ENCODE results near the gene RNF186. TPM values are rescaled to one million over a fixed set of nuclear protein-coding genes. Genes with fewer than 3 reads are reported as not detected.

Gene RNF186
- total RNA-seq, 6 donors from 2014 or later: not detected

DNA sequence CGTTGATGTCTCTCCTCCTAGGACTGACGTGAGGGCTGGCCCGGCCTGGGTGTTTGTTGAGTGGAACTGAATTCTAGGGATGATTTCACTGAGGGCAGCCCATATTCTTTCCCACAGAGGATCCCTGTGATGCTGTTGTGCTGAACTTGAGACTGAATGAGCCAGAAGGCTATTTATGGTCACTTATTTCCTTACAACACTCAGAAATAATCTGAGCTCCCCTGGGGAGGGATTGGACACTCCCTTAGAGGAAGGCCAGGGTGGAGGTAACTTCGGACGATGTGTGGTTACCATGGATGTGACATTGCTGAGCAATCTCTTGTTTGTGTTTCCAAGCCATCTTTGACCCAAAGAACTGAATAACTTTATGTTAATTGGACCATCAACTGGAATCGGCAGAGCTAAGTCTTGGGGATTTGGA is 10.2 kb downstream of the RNF186 start:
- ATAC-seq (ENCODE audit: low FRiP score in 2 of 2): peak in 1 of 2 donors; percentile 31
- H3K9me3 ChIP-seq: no peaks in the 10 kb centered on the region
- DNase-seq: no peak
- no peak overlapping the region for H3K27ac ChIP-seq
- H3K4me3 ChIP-seq: no peak overlapping the region
- no peaks in the 10 kb centered on the region for H3K36me3 ChIP-seq
- H3K27me3 ChIP-seq: no peaks in the 10 kb centered on the region
- whole genome bisulfite sequencing, 2 donors: 83 to 85% methylated on average over 6 of the region's 6 CpGs
- peaks cover 0 to 4% (median 4%) of the 10 kb centered on the region in 4 donors for H3K4me1 ChIP-seq
- TF ChIP-seq EP300 (IDR thresholded peaks at IDR 0.05) (no peak), POLR2A (IDR thresholded peaks at IDR 0.05) (no peak), POLR2AphosphoS5 (IDR thresholded peaks at IDR 0.05) (no peak)
- TF ChIP-seq, protein P1, sequence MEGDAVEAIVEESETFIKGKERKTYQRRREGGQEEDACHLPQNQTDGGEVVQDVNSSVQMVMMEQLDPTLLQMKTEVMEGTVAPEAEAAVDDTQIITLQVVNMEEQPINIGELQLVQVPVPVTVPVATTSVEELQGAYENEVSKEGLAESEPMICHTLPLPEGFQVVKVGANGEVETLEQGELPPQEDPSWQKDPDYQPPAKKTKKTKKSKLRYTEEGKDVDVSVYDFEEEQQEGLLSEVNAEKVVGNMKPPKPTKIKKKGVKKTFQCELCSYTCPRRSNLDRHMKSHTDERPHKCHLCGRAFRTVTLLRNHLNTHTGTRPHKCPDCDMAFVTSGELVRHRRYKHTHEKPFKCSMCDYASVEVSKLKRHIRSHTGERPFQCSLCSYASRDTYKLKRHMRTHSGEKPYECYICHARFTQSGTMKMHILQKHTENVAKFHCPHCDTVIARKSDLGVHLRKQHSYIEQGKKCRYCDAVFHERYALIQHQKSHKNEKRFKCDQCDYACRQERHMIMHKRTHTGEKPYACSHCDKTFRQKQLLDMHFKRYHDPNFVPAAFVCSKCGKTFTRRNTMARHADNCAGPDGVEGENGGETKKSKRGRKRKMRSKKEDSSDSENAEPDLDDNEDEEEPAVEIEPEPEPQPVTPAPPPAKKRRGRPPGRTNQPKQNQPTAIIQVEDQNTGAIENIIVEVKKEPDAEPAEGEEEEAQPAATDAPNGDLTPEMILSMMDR (IDR thresholded peaks at IDR 0.05): no peak

DNA sequence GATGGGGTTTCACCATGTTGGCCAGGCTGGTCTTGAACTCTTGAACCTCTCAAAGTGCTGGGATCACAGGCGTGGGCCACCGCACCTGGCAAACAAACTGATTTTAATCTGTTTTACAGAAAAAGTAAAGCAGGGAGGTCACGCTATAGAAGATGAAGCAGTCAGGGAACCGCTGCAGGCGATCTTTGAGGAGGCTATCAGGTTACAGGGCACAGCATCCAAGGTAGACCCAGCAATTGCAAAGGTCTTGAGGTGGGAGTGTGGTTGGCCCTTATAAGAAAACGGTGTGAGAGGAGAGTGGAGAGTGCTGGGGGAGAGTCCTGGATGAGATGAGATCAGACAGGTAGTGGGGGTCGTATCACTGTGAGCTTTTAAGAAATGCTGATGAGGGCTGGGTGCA is 12.8 kb downstream of the RNF186 start:
- H3K4me3 ChIP-seq: no peak overlapping the region
- DNase-seq (no peak), ATAC-seq (ENCODE audit: low FRiP score in 2 of 2) (no peak)
- WGBS, 2 donors: 47 to 76% methylated on average over 7 of the region's 7 CpGs
- no peaks in the 10 kb centered on the region for H3K27me3 ChIP-seq
- no peak for TF ChIP-seq POLR2AphosphoS5 (IDR thresholded peaks at IDR 0.05)
- no peak for TF ChIP-seq EP300 (IDR thresholded peaks at IDR 0.05)
- no peak for TF ChIP-seq POLR2A (IDR thresholded peaks at IDR 0.05)
- TF ChIP-seq, protein P1 (IDR thresholded peaks at IDR 0.05): no peak
- no peak overlapping the region for H3K27ac ChIP-seq
- H3K36me3 ChIP-seq: no peaks in the 10 kb centered on the region
- peaks cover 6 to 17% (median 15%) of the 10 kb centered on the region in 4 donors for H3K4me1 ChIP-seq
- H3K9me3 ChIP-seq: no peaks in the 10 kb centered on the region

DNA sequence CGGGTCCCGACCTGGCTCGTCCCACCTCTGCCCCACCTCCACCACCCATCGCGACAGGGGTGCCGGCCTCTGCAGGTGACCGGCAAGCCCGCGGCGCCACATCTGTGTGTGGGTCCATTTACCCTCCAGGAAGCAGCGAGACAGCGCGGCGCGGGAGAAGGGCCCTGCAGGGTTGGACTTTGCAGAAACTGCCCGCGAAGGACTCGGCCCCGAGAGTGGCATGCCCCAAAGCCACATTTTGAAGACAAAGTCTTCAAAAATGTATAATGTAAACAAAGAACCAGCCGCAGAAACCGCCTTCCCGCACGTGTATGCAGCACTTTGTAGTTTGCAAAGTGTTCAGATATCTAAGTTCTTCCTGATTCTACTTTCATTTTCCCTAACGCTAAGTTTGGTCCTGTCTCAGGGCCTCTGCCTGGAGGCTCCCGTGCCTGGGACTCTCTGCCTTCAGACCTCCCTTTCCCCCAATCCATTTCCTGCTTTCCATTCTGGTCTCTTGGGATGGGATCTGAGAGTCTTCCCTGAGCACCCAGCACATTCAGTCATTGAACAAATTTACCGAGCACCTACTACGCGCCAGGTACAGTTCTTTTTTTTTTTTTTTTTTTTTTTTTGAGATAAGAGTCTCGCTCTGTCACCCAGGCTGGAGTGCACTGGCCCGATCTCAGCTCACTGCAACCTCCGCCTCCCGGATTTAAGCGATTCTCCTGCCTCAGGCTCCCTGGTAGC is 14.8 kb downstream of the RNF186 start:
- peak overlapping the region; percentile 82 to 87 (median 84) for H3K27ac ChIP-seq
- H3K9me3 ChIP-seq: no peaks in the 10 kb centered on the region
- peak in 1 of 2 donors; percentile 57 for DNase-seq
- WGBS, 2 donors: 22 to 37% methylated on average over 18 to 30 of the region's 33 CpGs
- no peaks in the 10 kb centered on the region for H3K36me3 ChIP-seq
- H3K4me1 ChIP-seq: peaks cover 6 to 17% (median 15%) of the 10 kb centered on the region in 4 donors
- no peaks in the 10 kb centered on the region for H3K27me3 ChIP-seq
- peak; percentile 38 to 63 for ATAC-seq (ENCODE audit: low FRiP score in 2 of 2)
- peak in 1 of 2 donors; percentile 5 for TF ChIP-seq POLR2AphosphoS5 (IDR thresholded peaks at IDR 0.05)
- TF ChIP-seq, protein P1 (IDR thresholded peaks at IDR 0.05): no peak
- peak overlapping the region; percentile 42 to 95 (median 74) for H3K4me3 ChIP-seq

DNA sequence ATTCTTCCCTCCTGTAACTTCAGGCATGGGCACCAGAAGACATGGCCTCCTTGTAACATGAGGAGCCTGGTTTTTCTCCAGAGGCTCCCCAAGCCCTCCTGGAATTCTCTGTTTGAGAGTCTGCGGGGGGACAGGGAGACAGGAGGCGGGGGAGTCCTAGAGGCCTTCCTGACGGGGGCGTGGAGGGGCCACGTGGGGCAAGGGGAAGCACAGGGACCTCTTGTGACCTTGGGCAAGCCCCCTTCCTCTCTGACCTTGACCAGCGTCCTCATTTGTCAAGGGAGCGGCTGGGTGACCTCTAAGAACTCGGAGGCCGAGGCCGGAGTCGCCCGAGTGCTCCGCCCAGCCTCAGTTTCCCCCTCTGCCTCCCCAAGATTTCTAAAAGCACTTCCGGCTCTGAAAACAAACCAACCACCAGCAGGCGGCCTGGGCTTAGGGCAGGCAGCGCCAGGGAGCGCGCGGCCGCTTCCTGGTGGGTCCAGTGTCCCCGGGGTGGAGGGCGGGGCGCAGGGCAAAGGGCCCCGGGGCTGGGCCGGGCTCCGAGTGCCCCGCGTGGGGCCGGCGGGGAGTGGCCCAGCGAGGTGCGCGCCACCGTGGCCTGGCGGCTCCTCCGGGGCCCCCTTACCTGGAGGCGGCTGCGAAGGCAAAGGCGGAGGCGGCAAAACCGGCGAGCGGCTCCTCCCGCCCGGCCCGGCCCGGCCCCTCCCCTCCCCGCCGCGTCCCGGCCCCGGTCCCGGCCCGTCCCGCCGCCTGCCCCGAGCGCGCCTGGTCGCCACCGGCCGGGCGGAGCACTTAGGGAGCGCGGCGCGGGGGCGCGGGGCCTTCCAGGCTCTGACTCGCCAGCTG is 15.6 kb downstream of the RNF186 start, which contains the start of gene TMCO4:
Gene TMCO4 (minus strand): TSS at position 687 of the 846 bp plus-strand sequence. CDS start 19,158 bp downstream, outside the sequence.
- Histone ChIP-seq H3K27ac (peak within 1 kb of the TSS; percentile 82 to 87 (median 84)), H3K4me3 (peak within 1 kb of the TSS; percentile 58 to 95 (median 74)), H3K9me3 (no peaks in the 10 kb centered on the region), H3K4me1 (peaks cover 6 to 17% (median 15%) of the 10 kb centered on the region in 4 donors), H3K36me3 (no peaks in the 10 kb centered on the region), H3K27me3 (no peaks in the 10 kb centered on the region)
- ATAC-seq (ENCODE audit: low FRiP score in 2 of 2) (peak; percentile 72 to 93), DNase-seq (peak; percentile 73 to 94)
- WGBS, 2 donors: 0 to 2% methylated on average over 1 to 19 of the region's 70 CpGs
- no peak for TF ChIP-seq EP300 (IDR thresholded peaks at IDR 0.05)
- peak in 1 of 4 donors; percentile 63 for TF ChIP-seq POLR2A (IDR thresholded peaks at IDR 0.05)
- TF ChIP-seq, protein P1 (IDR thresholded peaks at IDR 0.05): peak in 5 of 6 experiments; percentile 18 to 67 (median 48)
- TF ChIP-seq POLR2AphosphoS5 (IDR thresholded peaks at IDR 0.05): peak; percentile 8 to 27

Measured in upper lobe of left lung (tissue), 6 donors.